KOPT-K1 (cell line): ENCODE results near the gene STX11.

Source experiments
- H3K27ac ChIP-seq: fragments of 200-600 bp; sonication (generic); 2 replicates; pipeline ENCODE4 v1.5.1; 2016; ENCODE audit warnings: antibody characterized with exemption, mild to moderate bottlenecking, low read depth, low read length; ENCODE audit not compliant: poor library complexity, severe bottlenecking
- H3K36me3 ChIP-seq: fragments of 200-600 bp; sonication (generic); 2 replicates; pipeline ENCODE4 v1.5.1; 2017; ENCODE audit warnings: antibody characterized with exemption, mild to moderate bottlenecking, low read length, moderate library complexity; ENCODE audit not compliant: insufficient read depth
- H3K9me3 ChIP-seq: fragments of 200-600 bp; sonication (generic); 2 replicates; pipeline ENCODE4 v1.5.1; 2017; ENCODE audit warnings: antibody characterized with exemption, low read length, mild to moderate bottlenecking; ENCODE audit not compliant: insufficient read depth, poor library complexity, severe bottlenecking

Gene STX11

DNA sequence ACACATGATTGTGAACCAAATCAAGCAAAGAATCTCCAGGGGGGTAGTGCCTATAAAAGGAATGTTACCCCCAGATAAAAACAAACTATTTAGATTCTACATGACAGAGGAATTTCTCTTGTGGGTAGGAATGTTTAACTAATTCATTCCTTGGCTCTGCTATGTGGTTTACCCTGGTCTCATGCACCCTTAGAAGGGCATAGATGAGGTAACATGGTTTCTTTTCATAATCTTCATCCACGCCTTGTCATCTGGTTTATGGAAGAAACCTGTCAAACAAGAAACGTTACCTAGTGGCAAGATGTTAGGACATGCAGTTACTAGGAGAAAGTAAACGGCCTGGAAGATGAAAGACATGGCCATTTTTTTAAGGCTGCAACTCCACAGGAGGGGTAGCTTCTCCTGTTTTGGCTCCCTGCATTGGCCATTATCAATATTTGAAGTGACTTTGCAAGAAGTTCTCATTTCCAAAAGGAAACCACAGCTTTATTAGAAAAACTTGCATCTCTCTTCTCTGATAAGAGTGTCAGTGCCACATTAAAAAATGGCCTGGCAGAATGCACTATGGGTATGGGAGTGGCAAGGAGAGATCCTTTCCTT lies 45.5 kb downstream of the STX11 start:
- no peak overlapping the region for H3K27ac ChIP-seq

DNA sequence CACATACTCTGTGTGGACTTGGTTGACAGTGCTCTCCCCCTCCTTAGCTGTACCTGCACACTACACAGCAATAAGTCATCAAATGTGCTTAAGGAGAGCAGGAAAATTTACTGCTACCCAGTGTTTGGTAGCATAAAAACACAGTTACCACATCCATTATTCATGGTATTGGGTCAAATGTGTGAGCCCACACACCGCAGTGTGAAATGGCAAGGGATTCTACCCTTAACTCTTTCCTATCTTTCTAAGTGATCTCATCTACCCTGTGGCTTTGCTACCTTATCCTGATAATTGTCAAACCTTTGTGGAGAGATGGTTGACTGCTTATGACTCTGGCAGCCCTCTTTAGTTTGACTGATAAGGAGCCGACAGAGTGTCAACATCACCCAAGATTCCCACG lies 47.6 kb downstream of the STX11 start:
- no peaks in the 10 kb centered on the region for H3K36me3 ChIP-seq
- no peak overlapping the region for H3K27ac ChIP-seq
- H3K9me3 ChIP-seq: peaks cover 13% of the 10 kb centered on the region

More for the DNA sequence above, 45.5 kb downstream of the STX11 start:
- H3K36me3 ChIP-seq: no peaks in the 10 kb centered on the region
- peaks cover 1% of the 10 kb centered on the region for H3K9me3 ChIP-seq

DNA sequence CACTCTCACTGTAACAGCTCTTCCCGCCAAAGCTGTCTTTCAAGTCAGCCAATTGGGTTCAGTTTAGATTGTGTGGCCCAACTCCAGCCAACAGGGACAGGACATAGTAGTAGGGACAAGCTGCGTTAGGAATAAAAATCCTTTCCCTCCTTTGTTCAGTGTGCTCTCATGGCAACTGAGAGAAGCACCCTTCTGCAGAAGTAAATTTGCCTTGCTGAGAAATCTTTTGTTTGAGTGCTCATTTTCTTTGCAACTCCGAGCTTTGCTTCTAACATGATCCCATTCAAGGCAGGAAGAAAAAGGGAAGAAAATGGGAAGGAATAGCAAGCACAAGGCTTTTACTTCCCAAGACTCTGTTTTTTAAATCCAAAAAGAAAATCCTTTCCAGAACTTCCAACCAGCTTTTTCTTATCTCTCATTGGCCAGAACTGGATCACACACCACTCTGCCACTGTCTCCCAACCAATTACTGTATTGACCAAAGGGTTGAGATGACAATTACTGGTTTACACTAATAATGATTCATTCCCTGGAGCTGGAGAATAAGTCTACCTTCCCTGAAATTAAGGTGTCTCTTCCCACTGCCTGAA lies 52.7 kb downstream of the STX11 start:
- Histone ChIP-seq H3K9me3 (peaks cover 25% of the 10 kb centered on the region), H3K27ac (no peak overlapping the region), H3K36me3 (no peaks in the 10 kb centered on the region)

DNA sequence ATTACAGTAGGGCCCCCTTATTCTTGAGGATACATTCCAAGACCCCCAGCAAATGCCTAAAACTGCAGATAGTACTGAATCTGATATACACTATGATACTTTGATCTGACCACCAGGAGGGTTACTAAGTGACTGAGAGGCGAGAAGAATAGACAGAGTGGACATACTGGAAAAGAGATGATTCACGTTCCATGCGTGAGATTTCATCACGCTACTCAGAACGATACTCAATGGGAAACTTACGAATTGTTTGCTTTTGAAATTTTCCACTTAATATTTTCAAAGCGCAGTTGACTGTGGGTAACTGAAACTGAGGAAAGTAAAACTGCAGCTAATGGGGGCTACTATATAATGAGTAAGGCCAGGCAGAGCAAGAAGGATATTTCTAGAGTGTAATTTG lies 60.8 kb downstream of the STX11 start:
- Histone ChIP-seq H3K36me3 (no peaks in the 10 kb centered on the region), H3K27ac (no peak overlapping the region), H3K9me3 (peaks cover 6% of the 10 kb centered on the region)

DNA sequence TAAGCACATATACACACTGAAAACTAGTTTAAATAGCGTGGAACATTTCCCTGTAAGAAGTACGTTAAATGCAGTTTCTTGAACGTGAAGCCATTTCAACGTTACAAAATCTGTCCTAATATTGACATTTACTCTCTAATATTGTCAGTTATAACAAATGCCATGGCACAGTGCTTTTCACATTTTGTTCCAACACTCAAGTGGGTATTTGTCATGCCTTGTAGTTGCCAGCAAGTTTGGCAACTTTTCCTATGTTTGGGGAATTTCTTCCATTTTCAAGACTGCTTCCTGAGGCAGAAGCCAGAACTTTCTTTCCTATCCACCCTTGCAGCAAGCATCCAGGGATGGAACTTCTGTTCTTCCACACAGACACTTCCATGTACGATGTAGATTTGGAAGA lies 63.0 kb downstream of the STX11 start:
- H3K36me3 ChIP-seq: no peaks in the 10 kb centered on the region
- H3K9me3 ChIP-seq: peaks cover 6% of the 10 kb centered on the region
- H3K27ac ChIP-seq: no peak overlapping the region

DNA sequence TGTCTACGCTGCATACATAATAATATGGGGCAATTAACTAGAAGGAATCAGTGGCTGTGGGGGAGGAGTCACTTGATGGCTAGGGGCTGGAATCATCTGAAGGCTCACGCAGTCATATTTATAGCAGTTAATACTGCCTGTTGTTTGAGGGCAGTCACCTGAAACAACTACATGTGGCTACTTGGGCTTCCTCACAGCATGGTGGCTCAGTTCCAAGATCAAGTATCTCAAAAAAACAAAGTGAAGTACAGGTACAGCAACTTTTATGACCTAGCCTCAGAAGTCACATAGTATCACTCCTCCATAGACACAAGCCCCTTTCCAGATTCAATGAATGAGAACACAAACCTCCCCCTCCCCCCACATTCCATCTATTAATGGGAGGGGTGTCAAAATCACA lies 63.7 kb downstream of the STX11 start:
- peaks cover 6% of the 10 kb centered on the region for H3K9me3 ChIP-seq
- H3K27ac ChIP-seq: no peak overlapping the region
- no peaks in the 10 kb centered on the region for H3K36me3 ChIP-seq

DNA sequence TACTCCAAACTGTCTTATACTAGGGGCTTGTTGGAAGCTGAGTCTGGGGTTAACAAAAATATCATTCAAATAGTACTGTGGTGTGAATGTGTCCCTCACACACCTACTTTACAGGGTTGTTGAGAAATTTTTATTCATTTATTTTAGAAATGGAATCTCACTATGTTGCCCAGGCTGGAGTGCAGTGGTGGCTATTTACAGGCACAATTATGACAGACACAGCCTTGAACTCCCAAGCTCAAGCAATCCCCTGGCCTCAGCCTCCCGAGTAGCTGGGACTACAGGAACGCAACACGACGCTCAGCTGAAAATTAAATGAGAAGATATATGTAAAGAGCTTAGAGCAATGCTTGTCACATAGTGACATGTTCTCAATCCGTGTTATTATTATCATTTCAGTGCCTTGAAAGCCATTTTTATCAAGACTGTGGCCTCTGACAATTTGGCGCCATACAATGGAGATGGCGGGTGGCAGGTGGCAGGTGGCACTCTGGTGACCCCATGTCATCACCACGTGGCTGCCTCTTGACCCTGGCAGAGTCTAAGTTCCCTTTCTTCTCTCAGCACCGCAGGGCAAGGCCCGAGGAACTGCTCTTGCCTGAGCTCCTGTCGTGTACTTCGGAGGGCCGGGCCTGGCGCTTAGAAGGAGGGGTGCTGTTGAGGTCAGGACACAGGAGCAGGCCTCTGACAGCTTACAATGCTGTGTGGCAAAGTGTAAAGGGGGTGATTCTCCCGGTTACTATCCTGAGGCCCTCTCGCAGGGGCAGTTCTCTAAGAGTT lies 64.5 kb downstream of the STX11 start:
- Histone ChIP-seq H3K36me3 (no peaks in the 10 kb centered on the region), H3K27ac (peak overlapping the region; percentile 81), H3K9me3 (peaks cover 6% of the 10 kb centered on the region)

DNA sequence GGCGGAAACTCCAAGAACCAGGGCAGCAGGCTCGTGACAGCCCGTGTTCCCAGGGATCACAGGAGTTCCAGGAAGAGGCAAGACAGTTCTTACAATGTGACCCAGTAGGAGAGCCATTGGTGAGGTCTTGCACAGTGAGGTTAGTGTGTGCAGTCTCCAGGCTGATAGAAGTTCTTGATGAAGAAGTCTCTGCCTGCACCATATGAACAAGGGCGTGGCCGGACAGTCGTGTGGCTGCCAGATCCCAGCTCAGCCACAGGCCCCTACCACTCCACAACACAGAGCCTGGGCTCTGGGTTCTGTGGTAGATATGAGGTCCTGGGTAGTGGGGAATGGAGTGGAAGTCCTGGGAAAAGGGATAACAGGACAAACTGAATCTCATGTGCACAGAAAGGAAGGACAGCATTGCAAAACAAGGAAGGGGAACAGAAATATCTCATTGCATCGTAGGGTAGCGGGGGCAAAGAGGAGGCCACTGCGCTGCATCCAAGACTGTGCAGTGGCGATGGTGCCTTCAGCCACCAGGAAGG lies 65.2 kb downstream of the STX11 start:
- Histone ChIP-seq H3K36me3 (no peaks in the 10 kb centered on the region), H3K9me3 (peaks cover 6% of the 10 kb centered on the region), H3K27ac (peak overlapping the region; percentile 81)

DNA sequence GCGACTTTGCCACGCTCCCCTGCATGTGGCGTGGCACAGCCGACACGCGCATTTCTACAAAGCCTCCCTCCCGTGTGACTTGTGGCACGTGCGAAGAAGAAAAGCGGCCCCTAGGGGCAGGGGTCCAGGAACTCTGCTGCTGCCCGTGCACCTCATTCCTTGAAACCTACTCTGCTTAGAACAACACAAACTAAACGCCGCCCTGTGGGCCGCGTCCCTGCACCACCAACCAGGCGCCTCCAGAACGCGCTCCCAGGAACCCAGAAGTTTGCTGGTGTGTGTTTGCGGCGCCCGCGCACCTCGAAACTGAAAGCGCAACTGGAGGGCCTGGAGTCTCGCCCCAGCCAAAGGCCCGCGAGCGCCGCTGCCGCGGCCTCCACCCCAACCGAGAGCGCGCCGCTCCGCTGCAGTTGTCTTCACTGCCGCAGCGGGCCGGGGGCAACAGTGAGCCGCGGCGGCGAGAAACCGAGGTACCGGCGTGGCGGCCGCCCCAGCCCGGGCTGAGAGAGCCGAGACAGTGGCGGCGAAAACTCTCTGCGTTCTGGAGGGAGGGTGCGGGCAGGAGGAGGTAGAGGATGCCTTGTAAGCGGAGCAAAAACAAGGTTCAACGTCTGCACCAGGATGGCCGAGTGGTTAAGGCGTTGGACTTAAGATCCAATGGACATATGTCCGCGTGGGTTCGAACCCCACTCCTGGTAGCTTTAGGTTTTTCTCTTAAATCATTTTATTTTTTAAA lies 65.8 kb downstream of the STX11 start:
- Histone ChIP-seq H3K36me3 (no peaks in the 10 kb centered on the region), H3K27ac (peak overlapping the region; percentile 81), H3K9me3 (peaks cover 6% of the 10 kb centered on the region)

DNA sequence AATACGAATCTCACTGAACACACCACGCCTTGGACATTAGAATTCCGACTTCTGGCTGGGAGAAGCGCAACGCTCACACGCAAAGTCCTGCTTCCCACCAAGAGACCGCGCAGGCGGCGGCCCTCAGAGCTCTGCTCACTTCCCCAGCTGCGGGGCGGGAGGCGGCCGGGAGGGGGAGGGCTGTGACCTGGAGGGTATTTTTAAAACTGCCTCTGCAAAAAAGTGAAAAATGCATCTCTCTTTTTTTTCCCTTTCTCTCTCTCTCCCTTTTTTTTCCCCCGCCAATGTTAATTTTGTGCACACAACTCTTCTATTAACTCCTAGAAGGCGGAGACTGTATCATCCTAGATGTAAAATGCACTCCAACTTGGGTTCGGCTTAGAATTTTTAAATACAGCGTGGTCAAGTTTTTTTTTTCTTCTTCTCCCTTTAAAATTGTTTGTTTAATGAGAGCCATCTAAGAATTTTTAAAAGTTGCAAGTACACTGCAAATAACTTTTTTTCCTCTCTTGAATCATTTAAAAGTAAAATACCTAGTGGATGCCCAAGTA lies 66.4 kb downstream of the STX11 start:
- H3K9me3 ChIP-seq: peaks cover 6% of the 10 kb centered on the region
- H3K36me3 ChIP-seq: no peaks in the 10 kb centered on the region
- H3K27ac ChIP-seq: no peak overlapping the region

DNA sequence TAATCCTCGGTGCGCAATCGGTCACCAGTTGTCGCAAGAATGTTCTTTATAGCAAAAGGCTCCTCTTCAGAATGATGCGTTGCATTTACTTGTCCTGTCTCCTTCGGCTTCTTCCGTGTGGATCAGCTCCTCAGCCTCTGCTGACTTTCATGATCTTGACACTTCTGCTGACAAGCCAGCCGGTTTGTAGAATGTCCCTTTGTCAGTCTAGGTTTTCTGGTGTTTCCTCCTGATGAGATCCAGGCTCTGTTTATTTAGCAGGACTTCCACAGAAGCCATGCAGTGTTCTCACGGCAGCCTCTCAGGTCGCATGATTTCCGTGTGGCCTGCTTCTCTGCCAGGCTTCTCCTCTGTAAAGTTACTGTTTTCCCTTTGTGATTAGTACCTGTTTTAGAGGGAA lies 66.9 kb downstream of the STX11 start:
- Histone ChIP-seq H3K27ac (no peak overlapping the region), H3K9me3 (peaks cover 6% of the 10 kb centered on the region), H3K36me3 (no peaks in the 10 kb centered on the region)

DNA sequence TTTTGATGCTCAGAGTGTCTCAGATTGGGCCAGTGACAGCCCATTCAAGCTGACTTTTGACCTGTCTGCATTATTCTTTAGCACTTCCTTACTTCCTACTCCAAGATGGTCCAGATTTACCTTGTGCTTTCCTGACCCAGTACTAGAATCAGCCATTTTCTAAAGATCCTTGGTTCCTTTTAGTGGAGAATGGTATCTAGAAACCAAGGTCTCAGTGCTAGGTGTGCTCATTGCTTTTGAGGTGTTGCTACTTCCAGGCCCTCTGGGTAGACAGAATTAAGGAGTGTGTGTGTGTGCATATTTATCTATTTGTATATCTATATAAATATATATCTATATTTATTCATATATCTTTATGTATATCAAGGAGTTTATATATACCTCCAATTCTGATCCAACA lies 67.5 kb downstream of the STX11 start:
- Histone ChIP-seq H3K27ac (no peak overlapping the region), H3K9me3 (peaks cover 6% of the 10 kb centered on the region), H3K36me3 (no peaks in the 10 kb centered on the region)

DNA sequence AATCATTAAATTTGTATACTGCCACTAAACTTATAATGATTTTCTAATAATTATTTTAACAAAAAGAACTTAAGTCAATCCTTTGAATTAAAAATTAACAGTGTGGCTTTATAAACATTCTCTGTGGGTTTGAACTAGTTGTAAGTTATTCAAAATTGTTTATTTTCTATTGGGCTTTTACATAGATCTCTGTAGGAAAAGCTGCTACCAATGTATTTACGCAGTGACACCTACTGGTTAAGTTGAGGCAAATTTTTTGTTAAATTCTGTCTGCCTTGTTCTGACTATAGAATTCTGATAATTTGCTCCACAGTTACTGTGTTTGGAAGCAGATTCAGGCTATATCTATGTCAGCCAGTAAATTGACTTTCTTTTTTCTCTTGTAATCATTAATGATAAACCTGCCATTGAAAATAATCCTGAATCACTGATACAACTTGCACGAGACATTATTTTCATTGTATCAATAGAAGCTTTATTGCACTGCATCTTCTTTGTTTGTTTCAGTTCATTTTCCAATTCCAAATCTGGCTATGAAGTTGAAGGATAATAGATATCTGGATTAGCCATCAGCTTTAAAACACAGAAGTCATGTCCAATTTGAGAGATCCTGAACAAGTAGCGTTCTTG lies 68.9 kb downstream of the STX11 start:
- H3K27ac ChIP-seq: no peak overlapping the region
- H3K36me3 ChIP-seq: no peaks in the 10 kb centered on the region
- H3K9me3 ChIP-seq: peaks cover 3% of the 10 kb centered on the region

DNA sequence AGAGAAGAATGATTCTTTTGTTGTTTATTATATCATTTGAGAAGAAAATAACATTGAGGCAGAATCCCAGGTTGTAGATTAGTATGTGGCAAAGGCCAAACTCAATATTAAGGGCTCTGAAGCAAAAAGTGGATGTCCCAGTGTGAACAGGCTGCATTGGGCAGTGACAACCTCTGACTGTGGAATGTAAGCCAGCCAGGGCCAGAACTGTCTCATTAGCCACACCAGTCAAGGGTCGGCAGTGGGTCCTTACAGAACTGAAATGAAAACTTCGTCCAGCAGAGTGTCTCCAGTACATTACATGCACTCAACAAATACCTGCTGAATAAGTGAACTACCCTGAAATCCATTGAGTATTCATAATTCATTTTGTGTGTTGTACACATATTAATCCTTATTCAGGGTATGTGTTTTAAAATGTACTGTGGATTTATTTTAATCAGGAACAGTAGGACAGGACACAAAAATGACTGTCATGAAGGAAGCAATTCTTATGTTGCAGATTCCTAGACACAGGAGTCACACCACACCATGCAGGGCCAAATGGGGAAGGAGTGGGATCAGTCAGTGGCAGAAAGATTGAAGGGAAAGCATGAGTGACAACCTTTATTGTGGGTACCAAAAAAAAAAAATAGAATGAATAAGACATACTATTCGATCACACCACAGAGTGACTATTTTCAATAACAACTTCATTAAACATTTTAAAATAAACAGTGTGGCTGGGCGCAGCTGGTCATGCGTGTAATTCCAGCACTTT lies 69.9 kb downstream of the STX11 start:
- Histone ChIP-seq H3K36me3 (no peaks in the 10 kb centered on the region), H3K9me3 (no peaks in the 10 kb centered on the region), H3K27ac (no peak overlapping the region)
